H9 (cell line): ENCODE results near the gene SLC25A24. TPM values are rescaled to one million over a fixed set of nuclear protein-coding genes. Genes with fewer than 3 reads are reported as not detected.

Experiments used
- DNase-seq: peaks from one replicate; pipeline ENCODE4 v3.0.0-alpha.2; 2017
- H2AFZ ChIP-seq: one replicate; pipeline ENCODE4 v1.6.1; 2013; ENCODE audit warnings: mild to moderate bottlenecking, low read length, control low read depth, moderate library complexity
- H2AK5ac ChIP-seq: 2 replicates; pipeline ENCODE4 v1.6.1; 2013; ENCODE audit warnings: low read length, control low read depth, mixed read lengths; ENCODE audit not compliant: insufficient read length
- H2BK120ac ChIP-seq: one replicate; pipeline ENCODE4 v1.6.1; 2013; ENCODE audit warnings: low read depth, mild to moderate bottlenecking, low read length, control low read depth, inconsistent platforms; ENCODE audit not compliant: poor library complexity, severe bottlenecking
- H2BK12ac ChIP-seq: 2 replicates; pipeline ENCODE4 v1.6.1; 2013; ENCODE audit warnings: low read length, control low read depth, mixed read lengths, low read depth; ENCODE audit not compliant: insufficient read length
- H2BK15ac ChIP-seq: 2 replicates; pipeline ENCODE4 v1.6.1; 2013; ENCODE audit warnings: low read depth, low read length, control low read depth
- H2BK20ac ChIP-seq: one replicate; pipeline ENCODE4 v1.6.1; 2013; ENCODE audit warnings: low read depth, mild to moderate bottlenecking, low read length, control low read depth, inconsistent platforms; ENCODE audit not compliant: poor library complexity, severe bottlenecking
- H2BK5ac ChIP-seq: 2 replicates; pipeline ENCODE4 v1.6.1; 2013; ENCODE audit warnings: low read length, control low read depth, mixed read lengths; ENCODE audit not compliant: insufficient read length
- H3K14ac ChIP-seq: 2 replicates; pipeline ENCODE4 v1.6.1; 2013; ENCODE audit warnings: low read length, control low read depth; ENCODE audit not compliant: insufficient read depth
- H3K18ac ChIP-seq: 2 replicates; pipeline ENCODE4 v1.6.1; 2013; ENCODE audit warnings: low read depth, mild to moderate bottlenecking, mixed read lengths, low read length, control low read depth; ENCODE audit not compliant: insufficient read length
- H3K23ac ChIP-seq: 2 replicates; pipeline ENCODE4 v1.6.1; 2013; ENCODE audit warnings: low read length, control low read depth, mixed read lengths, low read depth; ENCODE audit not compliant: insufficient read length
- H3K23me2 ChIP-seq: 2 replicates; pipeline ENCODE4 v1.6.1; 2013; ENCODE audit warnings: low read depth, mild to moderate bottlenecking, mixed read lengths, low read length, control low read depth; ENCODE audit not compliant: insufficient read length, poor library complexity, severe bottlenecking
- H3K27ac ChIP-seq: 2 replicates; pipeline ENCODE4 v1.5.1; 2013; ENCODE audit warnings: low read length, control low read depth, mixed read lengths, low read depth; ENCODE audit not compliant: insufficient read length
- H3K27me3 ChIP-seq: 2 replicates; pipeline ENCODE4 v1.6.1; 2013; ENCODE audit warnings: low read length, control low read depth, inconsistent platforms; ENCODE audit not compliant: insufficient read depth
- H3K4ac ChIP-seq: 2 replicates; pipeline ENCODE4 v1.6.1; 2013; ENCODE audit warnings: low read depth, mild to moderate bottlenecking, control low read depth, inconsistent platforms, low read length, moderate library complexity
- H3K4me1 ChIP-seq: 2 replicates; pipeline ENCODE4 v1.6.1; 2013; ENCODE audit warnings: low read length, control low read depth, inconsistent platforms; ENCODE audit not compliant: insufficient read depth
- H3K4me2 ChIP-seq: 2 replicates; pipeline ENCODE4 v1.6.1; 2013; ENCODE audit warnings: low read length, control low read depth, mixed read lengths; ENCODE audit not compliant: insufficient read length, insufficient read depth
- H3K56ac ChIP-seq: 2 replicates; pipeline ENCODE4 v1.6.1; 2013; ENCODE audit warnings: low read depth, mild to moderate bottlenecking, mixed read lengths, low read length, control low read depth; ENCODE audit not compliant: insufficient read length
- H3K79me1 ChIP-seq: 2 replicates; pipeline ENCODE4 v1.6.1; 2013; ENCODE audit warnings: low read depth, mild to moderate bottlenecking, moderate library complexity, low read length, control low read depth, inconsistent platforms; ENCODE audit not compliant: insufficient read depth, poor library complexity, severe bottlenecking
- H3K79me2 ChIP-seq: 2 replicates; pipeline ENCODE4 v1.6.1; 2013; ENCODE audit warnings: low read length, control low read depth, inconsistent platforms; ENCODE audit not compliant: insufficient read depth
- H3K9ac ChIP-seq: 2 replicates; pipeline ENCODE4 v1.6.1; 2013; ENCODE audit warnings: low read length, control low read depth, mixed read lengths; ENCODE audit not compliant: insufficient read length; ENCODE audit errors: extremely low read depth
- H3K9me3 ChIP-seq: one replicate; pipeline ENCODE4 v1.6.1; 2013; ENCODE audit warnings: low read depth, low read length, inconsistent platforms; ENCODE audit not compliant: control insufficient read depth
- H3T11ph ChIP-seq: one replicate; pipeline ENCODE4 v1.6.1; 2013; ENCODE audit warnings: mild to moderate bottlenecking, low read length, control low read depth, inconsistent platforms
- H4K20me1 ChIP-seq: one replicate; pipeline ENCODE4 v1.6.1; 2013; ENCODE audit not compliant: control insufficient read depth, insufficient read length, insufficient read depth
- H4K5ac ChIP-seq: 2 replicates; pipeline ENCODE4 v1.6.1; 2013; ENCODE audit warnings: low read depth, mild to moderate bottlenecking, mixed read lengths, low read length, control low read depth; ENCODE audit not compliant: insufficient read length
- H4K8ac ChIP-seq: replicated peaks from 2 replicates; pipeline ENCODE4 v1.6.1; 2013; ENCODE audit warnings: low read length, control low read depth, mixed read lengths, low read depth; ENCODE audit not compliant: insufficient read length
- H4K91ac ChIP-seq: 2 replicates; pipeline ENCODE4 v1.6.1; 2013; ENCODE audit warnings: low read depth, mild to moderate bottlenecking, moderate library complexity, mixed read lengths, low read length, control low read depth; ENCODE audit not compliant: insufficient read length
- H3K27ac Mint-ChIP-seq, 3 experiments: 2 replicates in 2 of 3; 3 replicates in 1 of 3; pipeline ENCODE4 v1.8.0; 2020 to 2021; ENCODE audit warnings: mixed read lengths in 3 of 3, mild to moderate bottlenecking in 1 of 3, moderate library complexity in 1 of 3
- H3K27me3 Mint-ChIP-seq: 2 replicates; pipeline ENCODE4 v1.8.0; 2021; ENCODE audit warnings: low read depth, mild to moderate bottlenecking, moderate library complexity, mixed read lengths
- H3K36me3 Mint-ChIP-seq, 3 experiments: 2 replicates in 2 of 3; 3 replicates in 1 of 3; pipeline ENCODE4 v1.8.0; 2020 to 2021; ENCODE audit warnings: low read depth in 3 of 3, mixed read lengths in 3 of 3; ENCODE audit not compliant: insufficient read depth in 1 of 3
- H3K4me1 Mint-ChIP-seq, 2 experiments: 2 replicates each; pipeline ENCODE4 v1.8.0; 2020; ENCODE audit warnings: mixed read lengths in 2 of 2
- H3K4me3 Mint-ChIP-seq, 2 experiments: 2 replicates in 1 of 2; 3 replicates in 1 of 2; pipeline ENCODE4 v1.8.0; 2020 to 2021; ENCODE audit warnings: mild to moderate bottlenecking in 2 of 2, mixed read lengths in 2 of 2, moderate library complexity in 1 of 2
- H3K9me3 Mint-ChIP-seq, 2 experiments: 2 replicates in 1 of 2; 3 replicates in 1 of 2; pipeline ENCODE4 v1.8.0; 2020; ENCODE audit warnings: mild to moderate bottlenecking in 2 of 2, mixed read lengths in 2 of 2, moderate library complexity in 1 of 2
- CTCF ChIP-seq: fragments of 200-600 bp; sonication (generic); conservative IDR thresholded peaks from 3 replicates; pipeline ENCODE4 v1.8.0; 2021; ENCODE audit warnings: antibody characterized with exemption, mild to moderate bottlenecking
- total RNA-seq: library from RNA; stranded (reverse); gene quantifications from 2 replicates; pipeline ENCODE4 v1.2.1, GENCODE V29; 2021

SLC25A24 gene
- total RNA-seq, 1 experiment from 2014 or later, result 35.1 TPM

- Histone ChIP-seq H3K23me2 (no peaks in the 10 kb centered on the region), H3K18ac (no peak overlapping the region), H2BK20ac (no peak overlapping the region), H3K79me1 (no peaks in the 10 kb centered on the region), H4K5ac (no peak overlapping the region), H3K4me1 (no peaks in the 10 kb centered on the region), H2AK5ac (no peak overlapping the region), H2BK5ac (no peak overlapping the region), H3K27me3 (no peaks in the 10 kb centered on the region; the same call in 1 of the 2 replicates), H3K79me2 (no peaks in the 10 kb centered on the region), H3K56ac (no peak overlapping the region), H3K27ac (no peak overlapping the region), H3K23ac (no peak overlapping the region), H2BK120ac (no peak overlapping the region), H3K9me3 (no peaks in the 10 kb centered on the region), H2AFZ (no peak overlapping the region), H4K20me1 (no peaks in the 10 kb centered on the region), H3K14ac (no peak overlapping the region), H2BK12ac (no peak overlapping the region), H3K9ac (no peak overlapping the region), H4K8ac (no peak overlapping the region), H3K4ac (no peak overlapping the region), H4K91ac (no peak overlapping the region), H3T11ph (no peak overlapping the region), H3K4me2 (no peak overlapping the region), H2BK15ac (no peak overlapping the region)
- no peak for TF ChIP-seq CTCF
- no peaks in the 10 kb centered on the region for H3K27me3 Mint-ChIP-seq
- H3K27ac Mint-ChIP-seq, result no peak overlapping the region
- H3K36me3 Mint-ChIP-seq, result no peaks in the 10 kb centered on the region
- H3K4me1 Mint-ChIP-seq, result no peaks in the 10 kb centered on the region
- H3K4me3 Mint-ChIP-seq, result no peak overlapping the region
- no peaks in the 10 kb centered on the region for H3K9me3 Mint-ChIP-seq
- no peak for DNase-seq
These were observed 103.1 kb downstream of the SLC25A24 start for GRCh38 chr1:108097018-108097417.
